ENCODE results near the gene ZNF207.
A peak's percentile ranks its signal among the peaks of the same experiment; 100 is the strongest.

The ZNF207 gene

GRCh38 chr17:32349854-32350665 is at the start of gene ZNF207:
Gene ZNF207, plus strand, starts transcription at chr17:32350157. Its CDS starts 129 bp downstream, at chr17:32350286.
- Histone ChIP-seq H3K27ac (peak within 1 kb of the TSS; percentile 90), H3K27me3 (no peaks in the 10 kb centered on the region), H3K4me1 (ENCODE audit: control insufficient read depth in 1 of 2, insufficient read depth in 1 of 2, low read depth in 1 of 2, low read length in 1 of 2) (peaks cover 26 to 31% of the 10 kb centered on the region in 2 experiments), H3K4me3 (ENCODE audit: low read depth in 1 of 2, low read length in 1 of 2) (peak within 1 kb of the TSS; percentile 94 to 99), H3K36me3 (peaks cover 26% of the 10 kb centered on the region), H3K9me3 (no peaks in the 10 kb centered on the region)
- TF ChIP-seq CTCF (IDR thresholded peaks at IDR 0.05): peak; percentile 22

GRCh38 chr17:32302037-32302436 is 47.9 kb upstream of the ZNF207 start:
- Histone ChIP-seq H3K36me3 (no peaks in the 10 kb centered on the region), H3K27ac (no peak overlapping the region), H3K4me1 (ENCODE audit: control insufficient read depth in 1 of 2, insufficient read depth in 1 of 2, low read depth in 1 of 2, low read length in 1 of 2) (no peaks in the 10 kb centered on the region), H3K4me3 (ENCODE audit: low read depth in 1 of 2, low read length in 1 of 2) (no peak overlapping the region), H3K9me3 (no peaks in the 10 kb centered on the region), H3K27me3 (peaks cover 2% of the 10 kb centered on the region)
- no peak for TF ChIP-seq CTCF (IDR thresholded peaks at IDR 0.05)

- Histone ChIP-seq H3K4me1 (ENCODE audit: control insufficient read depth in 1 of 2, insufficient read depth in 1 of 2, low read depth in 1 of 2, low read length in 1 of 2) (no peaks in the 10 kb centered on the region), H3K9me3 (no peaks in the 10 kb centered on the region), H3K4me3 (ENCODE audit: low read depth in 1 of 2, low read length in 1 of 2) (no peak overlapping the region), H3K27me3 (peaks cover 10% of the 10 kb centered on the region), H3K36me3 (no peaks in the 10 kb centered on the region), H3K27ac (no peak overlapping the region)
- TF ChIP-seq CTCF (IDR thresholded peaks at IDR 0.05): no peak
Observed at GRCh38 chr17:32302860-32303649, 46.9 kb upstream of the ZNF207 start.

- peaks cover 10% of the 10 kb centered on the region for H3K27me3 ChIP-seq
- H3K4me3 ChIP-seq (ENCODE audit: low read depth in 1 of 2, low read length in 1 of 2): no peak overlapping the region
- no peak overlapping the region for H3K27ac ChIP-seq
- H3K36me3 ChIP-seq: no peaks in the 10 kb centered on the region
- no peaks in the 10 kb centered on the region for H3K4me1 ChIP-seq (ENCODE audit: control insufficient read depth in 1 of 2, insufficient read depth in 1 of 2, low read depth in 1 of 2, low read length in 1 of 2)
- TF ChIP-seq CTCF (IDR thresholded peaks at IDR 0.05): no peak
- H3K9me3 ChIP-seq: no peaks in the 10 kb centered on the region
Observed at GRCh38 chr17:32303781-32304288, 46.1 kb upstream of the ZNF207 start.

GRCh38 chr17:32305049-32305448 is 44.9 kb upstream of the ZNF207 start:
- H3K27ac ChIP-seq: no peak overlapping the region
- H3K27me3 ChIP-seq: peaks cover 10% of the 10 kb centered on the region
- no peak overlapping the region for H3K4me3 ChIP-seq (ENCODE audit: low read depth in 1 of 2, low read length in 1 of 2)
- H3K9me3 ChIP-seq: no peaks in the 10 kb centered on the region
- H3K36me3 ChIP-seq: no peaks in the 10 kb centered on the region
- no peaks in the 10 kb centered on the region for H3K4me1 ChIP-seq (ENCODE audit: control insufficient read depth in 1 of 2, insufficient read depth in 1 of 2, low read depth in 1 of 2, low read length in 1 of 2)
- TF ChIP-seq CTCF (IDR thresholded peaks at IDR 0.05): no peak
